ENCODE measurements around the gene AGAP5. TPM values are rescaled to one million over a fixed set of nuclear protein-coding genes. Genes with fewer than 3 reads are reported as not detected.

AGAP5 gene
- total RNA-seq, 2 experiments from 2014 or later, result 8.8 to 9.8 TPM

DNA sequence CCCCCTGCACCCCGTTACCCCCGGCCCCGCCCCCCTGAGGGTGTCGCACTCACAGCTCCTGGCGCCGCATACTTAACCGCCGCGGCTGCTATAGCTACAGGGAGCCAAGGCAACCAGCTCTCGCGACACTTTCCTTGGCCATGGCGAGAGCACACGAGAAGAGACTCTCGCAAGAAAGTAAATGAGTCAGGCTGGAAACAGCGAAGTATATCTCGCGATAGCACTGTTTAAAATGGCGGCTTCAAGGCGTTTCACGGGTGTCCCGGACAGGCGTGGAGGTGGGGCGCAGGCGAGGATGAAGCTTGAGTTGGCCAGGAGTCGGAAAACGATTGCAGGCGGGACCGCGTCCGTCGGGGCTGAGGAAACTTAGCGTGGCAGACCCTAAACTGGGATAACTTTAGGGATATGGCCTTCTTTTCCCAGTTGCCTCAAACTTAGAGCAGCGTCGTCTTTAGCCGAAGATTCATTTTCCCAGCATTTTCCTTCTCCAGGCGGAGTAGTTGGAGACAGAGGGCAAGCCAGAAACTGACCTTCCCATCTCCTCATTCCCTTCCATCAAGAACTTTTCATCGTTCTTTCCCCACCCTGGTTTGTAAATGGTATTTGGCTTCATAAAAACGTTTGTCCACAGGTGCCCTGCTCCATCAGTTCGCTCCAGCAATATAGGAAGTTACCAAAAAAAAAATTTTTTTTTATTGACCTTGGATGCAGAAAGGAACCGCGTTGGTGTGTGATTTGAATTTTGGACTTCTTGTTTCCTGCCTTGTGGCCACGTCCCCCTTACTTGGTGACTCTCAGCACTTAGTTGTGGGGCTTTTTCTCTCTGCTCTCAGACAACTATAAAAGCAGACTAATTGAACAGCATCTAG, 71.8 kb downstream of the AGAP5 start:
- no peaks in the 10 kb centered on the region for H3K27me3 Mint-ChIP-seq
- CTCF ChIA-PET, result interaction anchor here (0.7 to 3.2 kb wide), 5 partner anchors 10 to 97 kb away, joined by 3 to 17 read pairs (median 8); no protein-coding TSS in a partner anchor
- POLR2A ChIA-PET, result interaction anchor here (0.6 to 1.2 kb wide), 5 partner anchors 13 to 419 kb away, joined by 3 read pairs; partner anchors contain the start of genes DNAJC9 and USP54
- TF ChIP-seq, protein P1, sequence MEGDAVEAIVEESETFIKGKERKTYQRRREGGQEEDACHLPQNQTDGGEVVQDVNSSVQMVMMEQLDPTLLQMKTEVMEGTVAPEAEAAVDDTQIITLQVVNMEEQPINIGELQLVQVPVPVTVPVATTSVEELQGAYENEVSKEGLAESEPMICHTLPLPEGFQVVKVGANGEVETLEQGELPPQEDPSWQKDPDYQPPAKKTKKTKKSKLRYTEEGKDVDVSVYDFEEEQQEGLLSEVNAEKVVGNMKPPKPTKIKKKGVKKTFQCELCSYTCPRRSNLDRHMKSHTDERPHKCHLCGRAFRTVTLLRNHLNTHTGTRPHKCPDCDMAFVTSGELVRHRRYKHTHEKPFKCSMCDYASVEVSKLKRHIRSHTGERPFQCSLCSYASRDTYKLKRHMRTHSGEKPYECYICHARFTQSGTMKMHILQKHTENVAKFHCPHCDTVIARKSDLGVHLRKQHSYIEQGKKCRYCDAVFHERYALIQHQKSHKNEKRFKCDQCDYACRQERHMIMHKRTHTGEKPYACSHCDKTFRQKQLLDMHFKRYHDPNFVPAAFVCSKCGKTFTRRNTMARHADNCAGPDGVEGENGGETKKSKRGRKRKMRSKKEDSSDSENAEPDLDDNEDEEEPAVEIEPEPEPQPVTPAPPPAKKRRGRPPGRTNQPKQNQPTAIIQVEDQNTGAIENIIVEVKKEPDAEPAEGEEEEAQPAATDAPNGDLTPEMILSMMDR (IDR thresholded peaks at IDR 0.05), result no peak
- H3K4me1 Mint-ChIP-seq (ENCODE audit: low read depth), result peaks cover 16% of the 10 kb centered on the region
- H3K4me3 Mint-ChIP-seq, result peak overlapping the region; percentile 93
- ATAC-seq (peak; percentile 98), DNase-seq (peak; percentile 98)
- H3K9me3 Mint-ChIP-seq, result no peaks in the 10 kb centered on the region
- peaks cover 5% of the 10 kb centered on the region for H3K36me3 Mint-ChIP-seq (ENCODE audit: low read depth)
- peak overlapping the region; percentile 98 for H3K27ac Mint-ChIP-seq
- intact Hi-C loops (cut with micrococcal nuclease), result no loop called here

DNA sequence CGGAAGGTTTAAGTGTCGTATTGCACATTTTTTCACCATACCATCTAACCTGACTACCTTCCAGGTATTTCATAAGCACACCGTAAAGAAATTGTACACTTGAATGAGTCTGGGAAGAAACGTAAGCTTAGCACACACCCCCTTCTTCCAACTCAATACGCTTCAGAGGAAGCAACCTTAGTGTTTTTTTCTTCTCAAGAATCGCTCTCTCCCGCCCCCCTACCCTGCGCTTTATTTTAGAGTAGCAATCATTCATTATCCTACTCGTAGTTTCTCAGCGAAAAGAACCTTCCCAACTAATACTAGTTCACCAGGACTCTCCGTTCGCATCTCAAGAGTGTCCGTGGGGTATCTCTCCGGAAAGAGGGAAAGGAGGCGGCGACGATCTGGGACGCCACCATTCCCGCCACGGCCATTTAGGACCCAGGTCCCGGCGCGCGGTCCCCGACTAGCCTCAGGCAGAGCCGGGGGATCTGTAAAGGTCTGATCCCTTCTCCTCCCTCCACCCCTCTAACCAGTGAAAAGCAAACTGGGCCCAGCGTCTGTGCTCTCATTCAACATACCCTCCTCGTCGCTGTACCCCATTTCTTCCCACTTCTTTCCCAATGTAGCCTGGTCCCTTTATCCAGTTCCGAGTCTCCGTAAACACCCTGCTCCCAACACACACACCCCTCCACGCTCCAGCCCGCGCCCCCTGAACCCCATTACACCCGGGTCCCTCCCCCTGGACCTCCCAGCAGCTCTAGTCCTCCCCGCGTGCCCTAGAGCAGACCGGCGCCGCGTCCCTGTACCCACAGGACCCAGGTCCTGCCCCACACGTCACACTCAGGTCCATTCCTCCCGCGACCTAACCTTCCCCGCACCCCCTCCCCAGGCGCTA, 72.7 kb downstream of the AGAP5 start:
- DNase-seq (peak; percentile 21), ATAC-seq (peak; percentile 64)
- no peaks in the 10 kb centered on the region for H3K9me3 Mint-ChIP-seq
- H3K27ac Mint-ChIP-seq, result peak overlapping the region; percentile 66
- peaks cover 16% of the 10 kb centered on the region for H3K4me1 Mint-ChIP-seq (ENCODE audit: low read depth)
- intact Hi-C loops (cut with micrococcal nuclease), result no loop called here
- peaks cover 5% of the 10 kb centered on the region for H3K36me3 Mint-ChIP-seq (ENCODE audit: low read depth)
- H3K27me3 Mint-ChIP-seq, result no peaks in the 10 kb centered on the region
- peak overlapping the region; percentile 93 for H3K4me3 Mint-ChIP-seq
- ChIA-PET POLR2A (interaction anchor here (0.7 to 1.2 kb wide), 4 partner anchors 16 to 418 kb away, joined by 3 to 4 read pairs (median 3); partner anchors contain the start of gene DNAJC9), CTCF (interaction anchor here (0.7 to 1.6 kb wide), 4 partner anchors 9 to 99 kb away, joined by 3 to 8 read pairs (median 3); no protein-coding TSS in a partner anchor)
- TF ChIP-seq, protein P1 (IDR thresholded peaks at IDR 0.05), result no peak

Other genes starting within 250 kb of the AGAP5 start
- gene PPP3CB, start 202.1 kb downstream of the AGAP5 start, total RNA-seq, result 10 to 100 TPM; 35.8 to 36.5 TPM
- gene USP54, start 106.8 kb downstream of the AGAP5 start, total RNA-seq, result 1 to 10 TPM; 3.1 to 4.6 TPM
- gene MYOZ1, start 56.6 kb downstream of the AGAP5 start, total RNA-seq, result not detected
- gene SYNPO2L, start 42.1 kb downstream of the AGAP5 start, total RNA-seq, result not detected
- 10 to 100 TPM; 87.5 to 88.7 TPM for gene SEC24C, start 46.3 kb upstream of the AGAP5 start, total RNA-seq
- 10 to 100 TPM; 28.9 to 33.0 TPM for gene CHCHD1, start 83.9 kb upstream of the AGAP5 start, total RNA-seq
- gene ZSWIM8, start 87.5 kb upstream of the AGAP5 start, total RNA-seq, result 10 to 100 TPM; 30.0 to 41.0 TPM
- 10 to 100 TPM; 51.1 to 53.5 TPM for gene NDST2, start 113.5 kb upstream of the AGAP5 start, total RNA-seq
- gene CAMK2G, start 176.4 kb upstream of the AGAP5 start, total RNA-seq, result 10 to 100 TPM; 17.8 to 18.5 TPM
- under 1 TPM; 0.41 to 0.47 TPM for gene PLAU, start 213.0 kb upstream of the AGAP5 start, total RNA-seq